IPS DF 19.7 (cell line): Measurements from ENCODE around the gene LGALS8.
A peak's percentile ranks its signal among the peaks of the same experiment; 100 is the strongest.

Experiments used
- DNase-seq: peaks from one replicate; pipeline ENCODE4 v3.0.0-alpha.2; 2013; ENCODE audit warnings: low read depth, low spot score

LGALS8 gene

GRCh38 chr1:236509203-236509602, 14.6 kb upstream of the LGALS8 start:
- DNase-seq: no peak

GRCh38 chr1:236509647-236510401, 14.0 kb upstream of the LGALS8 start:
- no peak for DNase-seq

GRCh38 chr1:236511735-236512418, 11.9 kb upstream of the LGALS8 start:
- no peak for DNase-seq

- no peak for DNase-seq
Measured at GRCh38 chr1:236514703-236515442, 8.9 kb upstream of the LGALS8 start.

GRCh38 chr1:236515443-236515958, 8.3 kb upstream of the LGALS8 start:
- no peak for DNase-seq

GRCh38 chr1:236516929-236517704, 6.7 kb upstream of the LGALS8 start:
- no peak for DNase-seq

- DNase-seq: no peak
Measured at GRCh38 chr1:236518322-236518721, 5.5 kb upstream of the LGALS8 start.

- DNase-seq: no peak
Measured at GRCh38 chr1:236520445-236521005, 3.3 kb upstream of the LGALS8 start.

GRCh38 chr1:236522937-236523703, 662 bp upstream of the LGALS8 start:
- no peak for DNase-seq

GRCh38 chr1:236524142-236524894, 536 bp downstream of the LGALS8 start:
- DNase-seq: peak; percentile 57

GRCh38 chr1:236524895-236525184, 1.1 kb downstream of the LGALS8 start:
- no peak for DNase-seq

- no peak for DNase-seq
Measured at GRCh38 chr1:236526079-236526478, 2.3 kb downstream of the LGALS8 start.

GRCh38 chr1:236530286-236530685, 6.5 kb downstream of the LGALS8 start:
- no peak for DNase-seq

- DNase-seq: no peak
Measured at GRCh38 chr1:236530959-236531358, 7.2 kb downstream of the LGALS8 start.

GRCh38 chr1:236532850-236533249, 9.1 kb downstream of the LGALS8 start:
- no peak for DNase-seq

GRCh38 chr1:236534151-236534651, 10.4 kb downstream of the LGALS8 start:
- DNase-seq: no peak

- DNase-seq: no peak
Measured at GRCh38 chr1:236535190-236535589, 11.4 kb downstream of the LGALS8 start.

GRCh38 chr1:236535662-236536161, 11.9 kb downstream of the LGALS8 start:
- DNase-seq: no peak

- no peak for DNase-seq
Measured at GRCh38 chr1:236536540-236536939, 12.8 kb downstream of the LGALS8 start.
